HG02981 (cell line): ENCODE measurements around the gene OR5K2.

Source experiments
- ATAC-seq: cut with Tn5 transposase; IDR thresholded peaks from one replicate; pipeline ENCODE4 v1.9.1; 2021; ENCODE audit warnings: mild to moderate bottlenecking, moderate library complexity; ENCODE audit not compliant: unreplicated experiment

The OR5K2 gene

DNA sequence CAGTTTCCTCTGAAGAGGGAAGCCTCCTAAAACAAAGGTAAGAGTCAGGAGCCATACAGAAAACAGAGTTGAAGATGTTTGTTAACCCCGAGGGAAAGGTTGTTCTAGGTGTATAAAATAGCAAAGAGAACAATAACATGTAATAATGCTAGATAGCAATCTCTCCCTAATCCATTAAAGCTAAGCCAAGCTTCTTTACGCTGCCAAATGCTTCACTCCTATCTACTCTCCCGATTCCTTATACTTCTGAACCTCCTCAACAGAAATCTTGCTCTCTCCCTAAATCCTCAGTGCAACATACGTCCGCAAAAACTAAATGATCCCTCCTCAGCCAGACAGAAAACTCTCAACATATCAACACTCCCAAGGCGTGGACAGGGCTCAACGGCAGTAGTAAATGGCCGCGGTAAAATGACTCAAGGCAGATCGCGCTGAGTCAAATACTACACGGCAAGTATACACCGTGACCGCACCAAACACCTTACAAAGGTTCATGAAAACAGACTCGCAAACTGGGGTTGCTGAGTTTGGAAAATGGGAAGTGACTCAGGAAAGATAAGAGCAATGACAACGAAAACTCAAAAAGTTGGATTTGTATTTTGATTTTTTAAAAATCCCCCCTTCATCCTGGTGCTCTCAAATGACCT, 24.5 kb downstream of the OR5K2 start:
- ATAC-seq = peak; percentile 40

DNA sequence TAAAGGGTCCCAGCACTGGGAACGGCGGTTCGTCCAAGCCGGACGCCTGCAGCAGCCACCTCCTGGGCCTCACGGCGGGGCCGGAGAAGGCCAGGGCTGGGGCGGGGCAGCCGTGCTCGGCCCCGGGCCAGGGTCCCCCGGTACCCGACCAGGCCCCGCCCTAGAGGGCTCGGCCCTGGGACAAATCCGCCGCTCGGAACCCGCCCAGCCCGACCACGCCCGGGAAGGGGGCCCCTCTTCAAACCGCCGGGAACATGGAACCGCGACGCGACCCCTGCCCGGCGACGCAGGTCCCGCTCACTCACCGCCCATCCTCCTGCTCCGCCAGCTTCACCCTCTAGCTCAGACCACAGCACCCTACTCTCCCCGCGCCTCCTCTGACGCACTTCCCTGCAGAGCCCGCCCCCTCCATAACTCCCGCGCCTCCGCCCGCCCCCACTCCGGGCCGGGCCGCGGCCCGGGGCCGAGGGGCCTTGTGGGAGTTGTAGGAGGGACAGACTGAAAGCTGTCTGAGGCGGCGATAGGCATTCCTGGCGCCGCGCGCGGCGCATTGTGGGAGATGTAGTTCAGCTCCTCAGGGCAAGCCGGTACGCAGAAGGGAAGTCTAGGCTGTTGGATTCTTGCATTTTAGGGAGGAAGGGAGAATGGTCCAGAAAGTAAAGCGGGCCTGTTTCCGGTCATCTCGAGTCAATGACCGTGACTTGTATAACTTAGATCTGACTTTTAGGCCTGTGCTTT, 25.2 kb downstream of the OR5K2 start, which contains the start of gene CLDND1:
Gene CLDND1 (minus strand): TSS at position 359 of the 738 bp plus-strand sequence. CDS start 1,478 bp downstream, outside the sequence.
- peak; percentile 88 for ATAC-seq

DNA sequence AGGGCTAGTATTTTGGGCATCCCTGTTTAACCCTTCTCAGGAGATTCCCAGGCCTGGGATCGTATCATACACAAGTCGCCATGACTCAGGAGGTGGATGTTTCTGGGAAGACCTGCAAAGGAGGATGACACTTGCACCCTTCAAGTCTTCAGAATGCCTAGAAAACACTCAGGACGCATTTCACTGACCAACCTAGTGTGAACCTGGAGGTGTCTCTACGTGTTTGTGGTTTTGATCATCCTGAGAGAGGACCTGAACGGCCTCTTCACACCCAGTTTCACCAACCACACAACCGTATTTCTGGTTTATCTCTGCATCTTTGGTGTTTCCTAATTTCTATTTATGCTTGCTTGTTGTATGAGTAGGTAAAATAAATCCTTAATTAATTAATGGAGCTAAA, 28.0 kb downstream of the OR5K2 start:
- no peak for ATAC-seq

DNA sequence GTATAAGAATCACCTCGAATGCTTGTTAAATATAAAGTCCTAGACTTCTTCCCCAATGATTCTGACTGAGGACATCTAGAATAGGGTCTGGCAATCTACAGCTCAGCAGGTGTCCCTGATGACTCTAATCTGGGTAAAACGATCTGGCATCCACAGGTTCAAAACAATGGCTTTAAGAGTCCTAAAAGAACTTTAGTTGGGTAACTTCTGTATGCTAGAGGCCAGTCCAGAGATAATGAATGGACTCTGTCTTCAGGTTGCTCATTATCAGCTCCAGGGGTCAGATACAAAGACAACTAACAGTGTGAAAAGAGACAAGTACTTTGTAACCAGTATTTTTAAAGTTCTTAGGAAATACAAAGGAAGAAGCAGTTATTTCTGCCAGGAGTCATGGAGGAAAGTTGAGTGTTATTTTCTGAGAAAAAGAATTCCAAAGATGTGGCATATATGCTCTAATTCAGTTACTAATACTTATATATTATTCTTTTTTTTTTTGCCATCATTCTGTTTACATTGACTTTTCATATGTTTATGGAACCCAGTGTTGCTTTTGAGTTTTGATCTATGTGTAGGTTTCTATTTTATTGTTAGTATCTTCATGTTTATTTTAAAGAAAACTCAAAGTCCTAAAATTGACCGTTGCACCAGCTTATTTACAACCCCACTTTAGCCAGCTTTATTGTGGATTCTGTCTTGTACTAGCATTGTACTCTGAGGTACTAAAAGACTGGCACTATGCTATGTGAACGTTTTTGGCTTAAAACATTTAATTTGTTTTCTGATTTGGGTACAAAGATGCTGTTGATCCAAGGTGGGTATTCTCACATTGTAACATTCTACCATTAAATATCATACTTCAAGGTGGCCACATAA, 31.2 kb downstream of the OR5K2 start:
- no peak for ATAC-seq

DNA sequence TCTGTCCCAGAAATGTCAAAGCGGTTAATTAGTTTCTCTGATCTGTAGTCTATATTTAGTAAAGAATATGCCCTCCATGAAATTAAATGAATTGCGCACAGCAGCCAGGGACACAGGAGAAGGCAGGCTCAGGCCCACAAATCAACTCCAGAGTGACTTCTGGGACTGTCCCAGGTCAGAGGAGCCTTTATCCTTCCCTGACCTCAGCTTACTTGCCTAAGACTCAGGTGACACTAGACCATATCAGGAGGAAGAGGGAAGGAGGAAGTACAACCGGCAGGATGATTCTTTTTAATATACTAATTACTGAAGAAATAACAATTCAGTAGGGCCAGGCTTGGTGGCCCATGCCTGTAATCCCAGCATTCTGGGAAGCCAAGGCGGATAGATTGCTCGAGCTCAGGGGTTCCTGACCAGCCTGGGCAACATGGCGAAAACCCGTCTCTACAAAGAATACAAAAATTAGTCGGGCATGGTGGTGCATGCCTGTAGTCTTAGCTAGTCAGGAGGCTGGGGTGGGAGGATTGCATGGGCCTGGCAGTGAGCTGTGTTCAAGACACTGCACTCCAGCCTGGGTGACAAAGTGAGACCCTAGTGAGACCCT, 32.5 kb downstream of the OR5K2 start:
- ATAC-seq = no peak

DNA sequence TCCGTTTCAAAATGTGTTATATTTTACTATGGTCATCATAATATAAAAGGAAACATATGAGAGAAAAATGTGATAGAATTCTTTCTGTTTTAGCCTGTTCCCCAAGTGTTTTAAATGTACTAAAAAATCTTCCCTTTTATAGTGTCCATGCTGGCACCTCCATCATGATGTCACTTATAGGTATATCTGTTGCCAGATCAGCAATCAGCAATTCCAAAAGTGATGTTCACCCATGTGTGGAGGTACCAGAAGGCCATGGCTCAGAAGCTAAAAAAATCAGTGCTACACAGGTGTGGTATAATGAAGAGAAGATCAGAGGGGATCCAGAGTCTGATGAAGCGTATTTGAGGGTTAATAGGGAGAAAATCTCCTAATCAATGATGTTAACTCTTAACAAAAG, 33.2 kb downstream of the OR5K2 start:
- ATAC-seq = no peak

DNA sequence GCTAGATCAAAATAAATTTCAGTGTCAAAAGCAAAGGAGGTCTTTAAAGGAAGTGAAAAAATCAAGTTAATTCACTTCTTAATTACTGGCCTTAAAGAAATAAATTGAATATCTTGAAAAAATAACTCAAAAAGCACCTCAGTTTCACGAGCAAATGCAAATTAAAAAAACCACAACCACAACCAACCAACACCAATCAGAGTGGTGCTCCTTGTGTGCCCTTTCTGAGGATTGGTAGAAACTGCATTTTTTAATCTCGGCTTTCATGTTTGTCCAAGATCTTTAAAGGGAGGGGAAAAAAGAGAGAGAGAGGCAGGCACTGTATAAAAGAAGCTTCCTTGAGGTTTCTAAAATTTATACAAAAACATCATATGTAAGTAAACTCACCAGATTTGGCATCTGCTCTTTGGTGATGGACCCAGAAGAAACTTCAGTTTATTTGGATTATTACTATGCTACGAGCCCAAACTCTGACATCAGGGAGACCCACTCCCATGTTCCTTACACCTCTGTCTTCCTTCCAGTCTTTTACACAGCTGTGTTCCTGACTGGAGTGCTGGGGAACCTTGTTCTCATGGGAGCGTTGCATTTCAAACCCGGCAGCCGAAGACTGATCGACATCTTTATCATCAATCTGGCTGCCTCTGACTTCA, 34.3 kb downstream of the OR5K2 start, which contains the start of gene GPR15:
Gene GPR15 (plus strand): TSS at position 357 of the 653 bp plus-strand sequence. CDS start 56 bp downstream, at position 413.
- ATAC-seq = peak; percentile 26

DNA sequence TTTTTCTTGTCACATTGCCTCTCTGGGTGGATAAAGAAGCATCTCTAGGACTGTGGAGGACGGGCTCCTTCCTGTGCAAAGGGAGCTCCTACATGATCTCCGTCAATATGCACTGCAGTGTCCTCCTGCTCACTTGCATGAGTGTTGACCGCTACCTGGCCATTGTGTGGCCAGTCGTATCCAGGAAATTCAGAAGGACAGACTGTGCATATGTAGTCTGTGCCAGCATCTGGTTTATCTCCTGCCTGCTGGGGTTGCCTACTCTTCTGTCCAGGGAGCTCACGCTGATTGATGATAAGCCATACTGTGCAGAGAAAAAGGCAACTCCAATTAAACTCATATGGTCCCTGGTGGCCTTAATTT, 34.8 kb downstream of the OR5K2 start:
- no peak for ATAC-seq

DNA sequence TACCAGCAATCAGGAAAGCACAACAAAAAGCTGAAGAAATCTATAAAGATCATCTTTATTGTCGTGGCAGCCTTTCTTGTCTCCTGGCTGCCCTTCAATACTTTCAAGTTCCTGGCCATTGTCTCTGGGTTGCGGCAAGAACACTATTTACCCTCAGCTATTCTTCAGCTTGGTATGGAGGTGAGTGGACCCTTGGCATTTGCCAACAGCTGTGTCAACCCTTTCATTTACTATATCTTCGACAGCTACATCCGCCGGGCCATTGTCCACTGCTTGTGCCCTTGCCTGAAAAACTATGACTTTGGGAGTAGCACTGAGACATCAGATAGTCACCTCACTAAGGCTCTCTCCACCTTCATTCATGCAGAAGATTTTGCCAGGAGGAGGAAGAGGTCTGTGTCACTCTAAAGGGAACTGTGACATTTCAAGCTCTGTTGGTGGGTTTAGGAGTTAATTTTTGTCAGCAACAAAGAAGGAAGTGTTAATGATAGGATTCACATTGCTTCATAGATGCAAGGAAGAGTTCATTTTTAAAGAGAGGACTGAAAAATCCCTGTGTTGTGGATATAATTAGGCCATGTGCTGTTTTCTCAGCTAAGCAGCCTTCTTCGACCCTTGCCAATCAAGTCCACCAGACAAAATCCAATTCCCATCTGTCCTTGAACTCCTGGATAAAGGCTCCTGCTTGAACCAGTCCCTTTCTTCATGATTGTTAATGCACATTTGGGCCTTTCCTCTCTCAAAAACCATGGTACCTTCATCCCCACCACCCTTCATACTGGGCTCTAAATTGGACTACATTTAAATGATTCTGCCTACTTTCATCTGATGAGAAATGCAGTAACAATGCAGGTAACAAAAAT, 35.5 kb downstream of the OR5K2 start:
- no peak for ATAC-seq

DNA sequence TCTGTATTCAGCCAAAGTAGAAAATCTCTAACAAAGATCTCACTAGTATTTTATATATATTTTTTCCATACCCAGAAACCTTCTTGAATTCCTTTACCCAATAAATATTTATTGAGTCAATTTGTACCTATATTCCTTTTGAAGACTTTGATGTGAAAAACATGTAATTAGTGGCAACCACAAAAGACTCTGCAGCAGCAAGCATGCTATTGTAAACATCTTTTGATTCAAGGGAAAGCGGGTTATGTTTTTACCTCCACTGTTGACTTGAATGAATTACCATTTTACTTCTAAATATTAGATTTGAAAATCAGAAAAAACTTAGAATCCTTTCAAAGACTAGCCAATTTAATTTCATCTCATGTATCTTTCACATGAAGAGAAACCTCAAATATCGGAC, 36.7 kb downstream of the OR5K2 start:
- no peak for ATAC-seq

DNA sequence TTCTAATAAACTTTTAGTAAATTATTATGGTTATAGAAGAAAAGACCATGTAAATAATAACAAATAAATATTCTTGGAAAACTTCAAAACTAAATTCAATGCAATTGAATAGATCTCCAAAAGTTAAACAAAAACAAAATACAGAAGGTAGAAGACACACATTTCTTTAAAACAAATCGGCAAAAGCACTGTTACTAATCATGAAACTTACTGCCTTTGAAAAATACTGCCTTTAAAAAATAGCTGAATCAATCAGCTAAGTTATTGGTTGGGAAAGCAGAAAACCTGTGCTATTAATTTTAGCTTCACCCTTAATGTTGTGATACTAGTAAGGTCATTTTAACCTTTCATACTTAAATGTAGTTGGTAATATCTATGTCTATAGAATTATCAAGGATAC, 37.3 kb downstream of the OR5K2 start:
- ATAC-seq = no peak

DNA sequence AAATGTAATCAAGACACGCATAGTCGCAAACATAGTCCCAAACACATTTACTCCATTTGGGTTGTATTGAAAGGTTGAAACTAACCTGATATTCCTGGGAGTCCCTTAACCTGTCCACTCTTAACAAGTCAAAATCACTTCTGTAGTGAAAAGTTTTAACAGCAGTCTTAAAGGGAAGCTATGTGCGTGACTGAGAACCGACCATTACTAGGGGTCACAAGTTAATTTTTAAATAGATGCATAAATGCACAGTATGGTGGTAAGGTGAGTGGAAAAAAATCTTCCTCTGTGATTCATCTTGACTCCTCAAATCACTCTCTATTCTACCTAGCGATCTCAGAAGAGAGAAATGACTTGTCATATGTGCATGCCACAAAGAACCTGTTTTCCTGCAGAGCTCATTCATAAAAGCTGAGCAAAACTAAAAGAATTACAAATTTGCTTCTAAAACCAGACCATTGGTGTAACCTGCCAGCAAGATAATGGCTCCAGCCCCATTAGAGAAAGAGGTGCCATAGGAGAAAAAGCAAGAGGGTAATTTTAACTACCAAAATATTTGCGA, 39.1 kb downstream of the OR5K2 start:
- ATAC-seq = peak; percentile 73

DNA sequence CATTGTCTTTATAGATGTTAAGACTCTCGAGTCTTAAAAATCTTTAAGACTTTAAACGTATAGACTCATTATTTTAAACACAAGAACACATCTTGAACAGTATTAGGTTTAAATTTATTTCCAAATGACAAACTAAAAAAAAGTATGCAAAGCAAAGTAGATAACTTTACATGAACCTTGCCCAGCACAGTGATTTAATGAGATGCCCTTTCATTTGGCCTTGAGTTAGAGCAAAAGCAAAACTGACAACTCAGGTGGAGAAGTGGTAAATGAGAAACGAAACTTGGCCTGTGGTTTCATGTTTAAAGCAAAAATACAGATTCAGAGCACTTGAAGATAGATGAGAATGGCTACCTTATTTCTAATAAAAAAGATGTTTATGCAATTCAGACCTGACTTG, 42.9 kb downstream of the OR5K2 start:
- ATAC-seq = peak; percentile 44

DNA sequence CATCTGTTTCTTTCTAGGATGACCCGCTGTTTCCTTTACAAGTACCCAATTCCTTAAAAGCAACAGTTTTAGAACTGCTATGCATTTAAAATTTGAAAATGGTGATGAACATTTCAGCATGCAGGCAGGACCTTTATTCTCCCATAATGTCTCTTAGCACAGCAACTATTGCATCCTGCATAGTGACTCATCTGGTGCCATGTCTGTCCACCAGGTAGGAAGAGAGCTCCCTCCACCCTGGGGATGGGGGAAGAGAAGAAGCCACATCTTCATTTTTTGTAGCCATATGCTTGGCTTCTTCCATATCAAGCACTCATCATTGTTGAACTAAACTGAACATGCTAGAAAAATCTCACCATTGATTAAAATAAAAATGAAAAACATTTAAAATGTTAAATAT, 44.2 kb downstream of the OR5K2 start:
- ATAC-seq = no peak

DNA sequence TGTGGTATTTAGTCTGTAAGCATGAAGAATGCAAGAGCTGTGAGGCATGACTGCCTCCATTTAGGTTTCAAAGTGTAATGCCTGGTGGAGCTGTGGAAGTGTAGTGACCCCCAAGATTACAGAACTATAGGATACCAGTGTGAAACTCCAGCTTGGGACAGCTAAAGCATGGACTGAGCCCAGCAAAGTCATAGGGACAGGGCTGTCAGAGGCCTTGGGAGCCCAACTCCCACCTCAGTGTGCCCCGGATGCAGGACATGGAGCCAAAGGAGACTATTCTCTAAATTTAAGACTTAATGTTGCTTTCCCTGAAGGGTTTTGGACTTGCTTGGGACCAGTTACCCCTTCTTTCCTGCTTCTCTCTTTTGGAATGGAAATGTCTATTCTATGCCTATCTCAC, 45.1 kb downstream of the OR5K2 start:
- no peak for ATAC-seq

DNA sequence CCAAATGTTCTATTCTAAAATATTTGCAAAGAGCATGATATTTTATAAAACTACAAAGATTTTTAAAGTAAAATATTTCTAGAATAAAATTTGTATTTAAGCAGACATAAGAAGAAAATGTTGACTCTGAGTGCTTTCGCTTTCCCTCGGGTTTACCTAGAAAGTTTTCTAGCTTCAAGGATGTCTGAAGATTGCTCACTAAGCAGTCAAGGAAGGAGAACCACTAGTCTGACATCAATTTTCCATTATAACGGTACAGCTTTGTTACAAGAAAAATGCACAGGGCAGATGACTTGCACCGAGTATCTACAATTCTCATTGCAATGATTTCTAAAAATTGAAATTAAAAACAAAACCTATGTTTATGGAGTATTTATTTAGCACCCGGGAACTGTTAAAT, 48.5 kb downstream of the OR5K2 start:
- ATAC-seq = peak; percentile 52
